Fibroblast of villous mesenchyme (primary cell): ENCODE measurements around the gene PEPD. TPM values are rescaled to one million over a fixed set of nuclear protein-coding genes. Genes with fewer than 3 reads are reported as not detected.

Source experiments
- DNase-seq: peaks from one replicate; pipeline ENCODE4 v3.0.0-alpha.2; 2010; ENCODE audit warnings: low read depth
- H3K4me3 ChIP-seq: 2 replicates; pipeline ENCODE4 v1.5.1; 2011; ENCODE audit warnings: low read depth, mild to moderate bottlenecking, low read length
- total RNA-seq: library from RNA; depleted of rRNA; stranded (reverse); fragments of >200 nt; gene quantifications from 2 replicates; pipeline ENCODE4 v1.2.3, GENCODE V29; 2012
- TF ChIP-seq, protein P1 (sequence below): IDR thresholded peaks from 2 replicates; pipeline ENCODE4 v1.5.1; 2012; ENCODE audit warnings: low read depth, mild to moderate bottlenecking, low read length; ENCODE audit not compliant: insufficient read depth

The PEPD gene
- total RNA-seq, 1 donor: 66.1 TPM

DNA sequence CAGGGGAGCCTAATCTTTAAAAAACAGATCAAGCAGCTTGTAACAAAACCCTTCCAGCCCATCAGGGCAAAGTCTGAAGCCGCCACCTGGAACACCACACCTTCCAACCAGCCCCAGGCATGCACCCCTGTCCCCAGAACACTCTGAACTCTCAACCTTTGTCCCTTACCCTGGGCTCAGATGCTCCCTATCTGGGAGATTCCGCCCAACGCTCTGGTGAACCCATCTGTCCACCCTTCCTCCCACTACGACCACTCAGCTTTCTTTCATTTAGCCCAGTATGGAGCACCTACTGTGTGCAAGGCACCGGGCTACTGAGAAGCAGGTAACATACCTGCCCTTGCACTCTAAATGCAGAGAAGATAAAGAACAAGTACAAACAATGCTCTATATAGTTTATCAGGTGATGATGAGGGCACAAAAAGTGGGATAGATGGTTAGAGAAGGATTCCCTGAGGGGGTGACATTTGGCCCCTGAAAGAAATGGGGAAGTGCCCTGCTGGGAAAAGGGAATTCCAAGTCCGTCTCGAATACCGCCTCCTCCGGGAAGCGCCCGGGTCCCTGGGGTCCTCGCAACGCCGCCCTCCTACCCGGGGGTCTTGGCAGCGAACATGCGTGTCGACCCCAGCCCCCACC is 629 bp downstream of the PEPD start:
- TF ChIP-seq, protein P1, sequence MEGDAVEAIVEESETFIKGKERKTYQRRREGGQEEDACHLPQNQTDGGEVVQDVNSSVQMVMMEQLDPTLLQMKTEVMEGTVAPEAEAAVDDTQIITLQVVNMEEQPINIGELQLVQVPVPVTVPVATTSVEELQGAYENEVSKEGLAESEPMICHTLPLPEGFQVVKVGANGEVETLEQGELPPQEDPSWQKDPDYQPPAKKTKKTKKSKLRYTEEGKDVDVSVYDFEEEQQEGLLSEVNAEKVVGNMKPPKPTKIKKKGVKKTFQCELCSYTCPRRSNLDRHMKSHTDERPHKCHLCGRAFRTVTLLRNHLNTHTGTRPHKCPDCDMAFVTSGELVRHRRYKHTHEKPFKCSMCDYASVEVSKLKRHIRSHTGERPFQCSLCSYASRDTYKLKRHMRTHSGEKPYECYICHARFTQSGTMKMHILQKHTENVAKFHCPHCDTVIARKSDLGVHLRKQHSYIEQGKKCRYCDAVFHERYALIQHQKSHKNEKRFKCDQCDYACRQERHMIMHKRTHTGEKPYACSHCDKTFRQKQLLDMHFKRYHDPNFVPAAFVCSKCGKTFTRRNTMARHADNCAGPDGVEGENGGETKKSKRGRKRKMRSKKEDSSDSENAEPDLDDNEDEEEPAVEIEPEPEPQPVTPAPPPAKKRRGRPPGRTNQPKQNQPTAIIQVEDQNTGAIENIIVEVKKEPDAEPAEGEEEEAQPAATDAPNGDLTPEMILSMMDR: no peak
- peak overlapping the region; percentile 83 for H3K4me3 ChIP-seq
- DNase-seq: no peak

DNA sequence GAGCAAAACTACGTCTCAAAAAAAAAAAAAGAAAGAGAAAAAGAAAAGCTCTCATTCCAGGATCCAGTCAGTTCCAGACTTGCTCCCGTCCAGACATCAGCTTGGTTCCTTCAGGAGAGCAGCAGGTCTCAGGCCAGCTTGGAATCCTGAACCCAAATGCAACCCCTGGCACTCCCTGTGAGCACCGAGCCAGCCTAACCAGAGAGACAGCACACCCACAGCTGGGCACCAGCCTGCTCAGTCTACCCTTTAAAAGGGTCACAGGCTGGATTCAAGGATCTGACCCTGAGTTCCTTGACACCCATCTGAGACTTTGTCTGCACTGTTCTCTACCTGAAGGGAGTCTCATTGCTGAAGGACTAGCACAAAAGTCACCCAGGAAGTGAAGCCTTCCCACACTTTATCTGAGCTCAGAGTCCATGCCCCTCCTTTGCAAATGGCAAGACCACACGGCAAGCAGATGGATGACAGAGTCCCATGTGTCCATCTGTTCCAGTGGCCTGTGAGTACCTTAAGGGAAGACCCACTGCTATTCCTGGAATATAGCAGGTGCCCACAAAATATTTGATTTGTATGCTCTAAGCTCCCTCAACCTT is 1.4 kb downstream of the PEPD start:
- TF ChIP-seq, protein P1: no peak
- no peak for DNase-seq
- no peak overlapping the region for H3K4me3 ChIP-seq

- H3K4me3 ChIP-seq: no peak overlapping the region
- no peak for DNase-seq
- TF ChIP-seq, protein P1: no peak
These were observed 2.2 kb downstream of the PEPD start for GRCh38 chr19:33519416-33519815.

DNA sequence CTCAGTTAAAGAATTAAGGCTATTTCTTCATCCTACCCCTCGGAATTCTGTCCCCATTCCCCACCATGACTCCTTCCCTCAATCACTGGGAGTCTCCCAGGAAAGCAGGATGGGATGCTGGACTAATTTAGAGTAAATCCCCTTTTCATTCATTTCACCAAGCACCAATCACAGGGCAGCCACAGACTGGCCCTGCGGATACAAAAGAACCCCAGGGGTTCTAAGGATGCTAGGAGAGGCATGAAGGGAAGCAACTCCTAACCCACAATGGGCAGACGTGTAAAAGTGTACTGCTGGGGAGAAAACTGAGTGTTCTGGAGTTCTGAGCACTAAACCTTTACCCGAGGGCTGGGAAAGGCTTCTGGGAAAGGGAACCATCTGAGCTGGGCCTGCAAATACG is 3.0 kb downstream of the PEPD start:
- H3K4me3 ChIP-seq: no peak overlapping the region
- TF ChIP-seq, protein P1: no peak
- no peak for DNase-seq

DNA sequence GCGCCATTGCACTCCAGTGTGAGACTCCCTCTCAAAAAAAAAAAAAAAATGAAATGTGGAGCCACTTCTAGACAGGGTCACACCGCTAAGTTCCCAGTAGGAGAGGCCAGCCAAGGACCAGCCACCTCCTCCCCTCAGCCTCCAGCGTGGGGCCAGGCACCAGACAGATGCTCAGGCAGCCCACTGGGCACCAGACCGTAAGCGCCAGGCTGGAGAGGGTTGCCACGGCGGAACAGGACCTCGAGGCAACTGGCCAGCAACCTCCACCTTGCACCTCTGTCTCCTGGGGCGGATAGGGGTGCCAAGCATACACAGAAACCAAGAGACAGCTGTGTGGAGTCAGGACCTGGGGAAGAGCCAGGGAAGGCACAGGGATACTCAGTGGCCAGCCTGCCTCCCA is 3.7 kb downstream of the PEPD start:
- TF ChIP-seq, protein P1: no peak
- H3K4me3 ChIP-seq: no peak overlapping the region

DNA sequence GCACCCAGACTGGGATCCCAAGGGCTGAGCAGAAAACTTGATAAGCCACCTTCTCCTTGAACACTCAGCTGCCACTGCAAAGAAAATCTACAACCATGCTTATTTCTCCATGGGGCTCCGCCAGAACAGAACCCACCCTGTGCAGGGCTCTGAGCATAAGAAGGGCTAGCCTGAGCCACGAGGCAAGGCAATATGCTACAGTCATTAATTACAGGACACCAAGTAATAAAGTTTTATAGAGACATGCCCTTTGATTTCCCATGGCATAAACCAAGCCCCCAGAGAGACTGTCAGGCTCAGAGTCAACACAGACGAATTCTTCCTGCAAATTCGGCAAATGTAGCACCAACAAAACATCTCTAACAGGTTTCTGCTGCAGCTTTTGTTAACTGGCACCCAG is 5.7 kb downstream of the PEPD start:
- TF ChIP-seq, protein P1: no peak
- DNase-seq: no peak
- H3K4me3 ChIP-seq: no peak overlapping the region

More for the DNA sequence above, 3.7 kb downstream of the PEPD start:
- no peak for DNase-seq
